ENCODE results near the gene TMPRSS11E.
"Not testable (repeated sequence)": the region's sequence is repeated elsewhere in the genome, so short reads cannot be mapped to it uniquely, and the experiment has no call there.

TMPRSS11E gene

GRCh38 chr4:68462691-68463090 is 15.4 kb downstream of the TMPRSS11E start:
- no peak for DNase-seq

- DNase-seq: no peak
Observed at GRCh38 chr4:68463796-68464195, 16.5 kb downstream of the TMPRSS11E start.

- no peak for DNase-seq
Observed at GRCh38 chr4:68465058-68465457, 17.8 kb downstream of the TMPRSS11E start.

- no peak for DNase-seq
Observed at GRCh38 chr4:68466185-68466584, 18.9 kb downstream of the TMPRSS11E start.

- DNase-seq: no peak
Observed at GRCh38 chr4:68466751-68467150, 19.5 kb downstream of the TMPRSS11E start.

- DNase-seq: no peak
Observed at GRCh38 chr4:68469482-68469881, 22.2 kb downstream of the TMPRSS11E start.

GRCh38 chr4:68476191-68476590 is 28.9 kb downstream of the TMPRSS11E start:
- no peak for DNase-seq

GRCh38 chr4:68489338-68489737 is 42.1 kb downstream of the TMPRSS11E start:
- DNase-seq: no peak

GRCh38 chr4:68490826-68491457 is 43.7 kb downstream of the TMPRSS11E start:
- no peak for DNase-seq

- no peak for DNase-seq
Observed at GRCh38 chr4:68494688-68495087, 47.4 kb downstream of the TMPRSS11E start.

- peak; percentile 49 for DNase-seq
Observed at GRCh38 chr4:68498413-68499007, 51.2 kb downstream of the TMPRSS11E start.

GRCh38 chr4:68499021-68499420 is 51.8 kb downstream of the TMPRSS11E start:
- DNase-seq: no peak

GRCh38 chr4:68503462-68503861 is 56.2 kb downstream of the TMPRSS11E start:
- not testable (repeated sequence) for DNase-seq

GRCh38 chr4:68504836-68505235 is 57.6 kb downstream of the TMPRSS11E start:
- DNase-seq: peak; percentile 4

GRCh38 chr4:68505452-68505851 is 58.2 kb downstream of the TMPRSS11E start:
- DNase-seq: not testable (repeated sequence)

- no peak for DNase-seq
Observed at GRCh38 chr4:68518889-68519288, 71.6 kb downstream of the TMPRSS11E start.

- no peak for DNase-seq
Observed at GRCh38 chr4:68520985-68521384, 73.7 kb downstream of the TMPRSS11E start.

GRCh38 chr4:68522232-68522631 is 75.0 kb downstream of the TMPRSS11E start:
- not testable (repeated sequence) for DNase-seq

GRCh38 chr4:68535974-68536373 is 88.7 kb downstream of the TMPRSS11E start:
- no peak for DNase-seq

GRCh38 chr4:68536375-68536774 is 89.1 kb downstream of the TMPRSS11E start:
- no peak for DNase-seq

- DNase-seq: not testable (repeated sequence)
Observed at GRCh38 chr4:68542742-68543141, 95.5 kb downstream of the TMPRSS11E start.
